Liver (tissue), 3 donors: ENCODE results near the gene RLBP1.

Source experiments
- EGR1 ChIP-seq, 2 donors: IDR thresholded peaks; 2 replicates each; pipeline ENCODE4 v1.6.1; 2016 to 2018; ENCODE audit warnings: antibody characterized with exemption in 2 of 2, low read depth in 2 of 2
- FOXA1 ChIP-seq: IDR thresholded peaks from 2 replicates; pipeline ENCODE4 v1.6.1; 2016; ENCODE audit warnings: antibody characterized with exemption
- GABPA ChIP-seq, 2 donors: IDR thresholded peaks in 1 of 2; conservative IDR thresholded peaks in 1 of 2; 2 replicates each; pipeline ENCODE4 v1.6.1; 2016; ENCODE audit warnings: antibody characterized with exemption in 2 of 2, mild to moderate bottlenecking in 1 of 2, moderate library complexity in 1 of 2
- HNF4G ChIP-seq: IDR thresholded peaks from 2 replicates; pipeline ENCODE4 v1.6.1; 2016; ENCODE audit warnings: antibody characterized with exemption
- JUND ChIP-seq, 2 donors: IDR thresholded peaks; 2 replicates each; pipeline ENCODE4 v1.6.1; 2016; ENCODE audit warnings: antibody characterized with exemption in 2 of 2
- MAX ChIP-seq: IDR thresholded peaks from 2 replicates; pipeline ENCODE4 v1.6.1; 2016; ENCODE audit warnings: antibody characterized with exemption
- NR2F2 ChIP-seq: IDR thresholded peaks from 2 replicates; pipeline ENCODE4 v1.6.1; 2016; ENCODE audit warnings: antibody characterized with exemption
- RAD21 ChIP-seq, 2 donors: IDR thresholded peaks; 2 replicates each; pipeline ENCODE4 v1.6.1; 2016; ENCODE audit warnings: antibody characterized with exemption in 2 of 2, mild to moderate bottlenecking in 2 of 2
- SP1 ChIP-seq: IDR thresholded peaks from 2 replicates; pipeline ENCODE4 v1.6.1; 2018; ENCODE audit warnings: antibody characterized with exemption, mild to moderate bottlenecking
- TAF1 ChIP-seq: conservative IDR thresholded peaks from 2 replicates; pipeline ENCODE4 v1.6.1; 2016; ENCODE audit warnings: antibody characterized with exemption, mild to moderate bottlenecking
- TF ChIP-seq, protein P1 (sequence below): fragments of 150-350 bp; IDR thresholded peaks from 2 replicates; pipeline ENCODE4 v1.5.1; 2017; ENCODE audit warnings: improper control_type of control experiment, low read depth, low read length; ENCODE audit not compliant: missing input control
- TF ChIP-seq, protein P2 (sequence below): IDR thresholded peaks from 2 replicates; pipeline ENCODE4 v1.6.1; 2016; ENCODE audit warnings: antibody characterized with exemption, mild to moderate bottlenecking
- TF ChIP-seq, protein P3 (sequence below): IDR thresholded peaks from 2 replicates; pipeline ENCODE4 v1.6.1; 2016; ENCODE audit warnings: antibody characterized with exemption
- donor health status: healthy.
- donor health status: healthy.

- TF ChIP-seq, protein P1, sequence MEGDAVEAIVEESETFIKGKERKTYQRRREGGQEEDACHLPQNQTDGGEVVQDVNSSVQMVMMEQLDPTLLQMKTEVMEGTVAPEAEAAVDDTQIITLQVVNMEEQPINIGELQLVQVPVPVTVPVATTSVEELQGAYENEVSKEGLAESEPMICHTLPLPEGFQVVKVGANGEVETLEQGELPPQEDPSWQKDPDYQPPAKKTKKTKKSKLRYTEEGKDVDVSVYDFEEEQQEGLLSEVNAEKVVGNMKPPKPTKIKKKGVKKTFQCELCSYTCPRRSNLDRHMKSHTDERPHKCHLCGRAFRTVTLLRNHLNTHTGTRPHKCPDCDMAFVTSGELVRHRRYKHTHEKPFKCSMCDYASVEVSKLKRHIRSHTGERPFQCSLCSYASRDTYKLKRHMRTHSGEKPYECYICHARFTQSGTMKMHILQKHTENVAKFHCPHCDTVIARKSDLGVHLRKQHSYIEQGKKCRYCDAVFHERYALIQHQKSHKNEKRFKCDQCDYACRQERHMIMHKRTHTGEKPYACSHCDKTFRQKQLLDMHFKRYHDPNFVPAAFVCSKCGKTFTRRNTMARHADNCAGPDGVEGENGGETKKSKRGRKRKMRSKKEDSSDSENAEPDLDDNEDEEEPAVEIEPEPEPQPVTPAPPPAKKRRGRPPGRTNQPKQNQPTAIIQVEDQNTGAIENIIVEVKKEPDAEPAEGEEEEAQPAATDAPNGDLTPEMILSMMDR: no peak
- no peak for TF ChIP-seq RAD21 (IDR thresholded peaks at IDR 0.05)
- TF ChIP-seq EGR1 (IDR thresholded peaks at IDR 0.05; ENCODE audit: low read depth in 2 of 2): no peak
- TF ChIP-seq TAF1: no peak
- no peak for TF ChIP-seq SP1
- TF ChIP-seq MAX: no peak
- TF ChIP-seq GABPA (IDR thresholded peaks at IDR 0.05 in 1 of 2, conservative IDR thresholded peaks at IDR 0.05 in 1 of 2): no peak
- TF ChIP-seq FOXA1: no peak
- TF ChIP-seq JUND (IDR thresholded peaks at IDR 0.05): no peak
- TF ChIP-seq, protein P2, sequence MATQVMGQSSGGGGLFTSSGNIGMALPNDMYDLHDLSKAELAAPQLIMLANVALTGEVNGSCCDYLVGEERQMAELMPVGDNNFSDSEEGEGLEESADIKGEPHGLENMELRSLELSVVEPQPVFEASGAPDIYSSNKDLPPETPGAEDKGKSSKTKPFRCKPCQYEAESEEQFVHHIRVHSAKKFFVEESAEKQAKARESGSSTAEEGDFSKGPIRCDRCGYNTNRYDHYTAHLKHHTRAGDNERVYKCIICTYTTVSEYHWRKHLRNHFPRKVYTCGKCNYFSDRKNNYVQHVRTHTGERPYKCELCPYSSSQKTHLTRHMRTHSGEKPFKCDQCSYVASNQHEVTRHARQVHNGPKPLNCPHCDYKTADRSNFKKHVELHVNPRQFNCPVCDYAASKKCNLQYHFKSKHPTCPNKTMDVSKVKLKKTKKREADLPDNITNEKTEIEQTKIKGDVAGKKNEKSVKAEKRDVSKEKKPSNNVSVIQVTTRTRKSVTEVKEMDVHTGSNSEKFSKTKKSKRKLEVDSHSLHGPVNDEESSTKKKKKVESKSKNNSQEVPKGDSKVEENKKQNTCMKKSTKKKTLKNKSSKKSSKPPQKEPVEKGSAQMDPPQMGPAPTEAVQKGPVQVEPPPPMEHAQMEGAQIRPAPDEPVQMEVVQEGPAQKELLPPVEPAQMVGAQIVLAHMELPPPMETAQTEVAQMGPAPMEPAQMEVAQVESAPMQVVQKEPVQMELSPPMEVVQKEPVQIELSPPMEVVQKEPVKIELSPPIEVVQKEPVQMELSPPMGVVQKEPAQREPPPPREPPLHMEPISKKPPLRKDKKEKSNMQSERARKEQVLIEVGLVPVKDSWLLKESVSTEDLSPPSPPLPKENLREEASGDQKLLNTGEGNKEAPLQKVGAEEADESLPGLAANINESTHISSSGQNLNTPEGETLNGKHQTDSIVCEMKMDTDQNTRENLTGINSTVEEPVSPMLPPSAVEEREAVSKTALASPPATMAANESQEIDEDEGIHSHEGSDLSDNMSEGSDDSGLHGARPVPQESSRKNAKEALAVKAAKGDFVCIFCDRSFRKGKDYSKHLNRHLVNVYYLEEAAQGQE: no peak
- TF ChIP-seq HNF4G: no peak
- TF ChIP-seq NR2F2: no peak
- TF ChIP-seq, protein P3, sequence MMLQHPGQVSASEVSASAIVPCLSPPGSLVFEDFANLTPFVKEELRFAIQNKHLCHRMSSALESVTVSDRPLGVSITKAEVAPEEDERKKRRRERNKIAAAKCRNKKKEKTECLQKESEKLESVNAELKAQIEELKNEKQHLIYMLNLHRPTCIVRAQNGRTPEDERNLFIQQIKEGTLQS: no peak
Measured at GRCh38 chr15:89167267-89168176, 53.9 kb downstream of the RLBP1 start.
